Neural cell (in vitro differentiated cells): ENCODE data around the gene PRSS16. TPM values are rescaled to one million over a fixed set of nuclear protein-coding genes. Genes with fewer than 3 reads are reported as not detected.
A peak's percentile ranks its signal among the peaks of the same experiment; 100 is the strongest.

Source experiments
- H2AFZ ChIP-seq: fragments of 200-600, 300-800 bp; sonication (generic), shearing (Covaris generic); 2 replicates; pipeline ENCODE4 v1.6.0; 2014; ENCODE audit warnings: low read depth, mild to moderate bottlenecking, antibody characterized with exemption, low read length, moderate library complexity
- H3F3A ChIP-seq: fragments of 200-600 bp; shearing (Covaris generic); 2 replicates; pipeline ENCODE4 v1.6.1; 2016; ENCODE audit warnings: mild to moderate bottlenecking, moderate library complexity, mixed read lengths, antibody characterized with exemption, low read length; ENCODE audit not compliant: insufficient read depth, poor library complexity, severe bottlenecking
- H3K27ac ChIP-seq: fragments of 200-600, 300-800 bp; sonication (generic), shearing (Covaris generic); 2 replicates; pipeline ENCODE4 v1.5.1; 2014; ENCODE audit warnings: mild to moderate bottlenecking, low read length, moderate library complexity
- H3K27me3 ChIP-seq: fragments of 300-800, 200-600 bp; sonication (generic), shearing (Covaris generic); 2 replicates; pipeline ENCODE4 v1.6.0; 2014; ENCODE audit warnings: mild to moderate bottlenecking, low read depth, low read length, moderate library complexity; ENCODE audit not compliant: insufficient read depth
- H3K36me3 ChIP-seq: fragments of 300-800, 200-600 bp; sonication (generic), shearing (Covaris generic); 2 replicates; pipeline ENCODE4 v1.5.1; 2014; ENCODE audit warnings: mild to moderate bottlenecking, antibody characterized with exemption, low read length, moderate library complexity; ENCODE audit not compliant: insufficient read depth
- H3K4me2 ChIP-seq: fragments of 300-800, 200-600 bp; sonication (generic), shearing (Covaris generic); 2 replicates; pipeline ENCODE4 v1.6.0; 2014; ENCODE audit warnings: mild to moderate bottlenecking, low read length
- H3K4me3 ChIP-seq: fragments of 300-800, 200-600 bp; sonication (generic), shearing (Covaris generic); 2 replicates; pipeline ENCODE4 v1.5.1; 2014; ENCODE audit warnings: mild to moderate bottlenecking, low read length, moderate library complexity
- H3K79me2 ChIP-seq: fragments of 200-600 bp; shearing (Covaris generic); replicated peaks from 2 replicates; pipeline ENCODE4 v1.6.0; 2014; ENCODE audit warnings: mild to moderate bottlenecking, low read length, moderate library complexity; ENCODE audit not compliant: insufficient read depth
- H3K9ac ChIP-seq: fragments of 300-800, 200-600 bp; sonication (generic), shearing (Covaris generic); 2 replicates; pipeline ENCODE4 v1.6.1; 2016; ENCODE audit warnings: mild to moderate bottlenecking, low read length, mixed read lengths
- H3K9me2 ChIP-seq: fragments of 200-600 bp; shearing (Covaris generic); 2 replicates; pipeline ENCODE4 v1.6.1; 2016; ENCODE audit warnings: mild to moderate bottlenecking, low read length, mixed read lengths; ENCODE audit not compliant: insufficient read depth
- H3K9me3 ChIP-seq: fragments of 200-600, 300-800 bp; sonication (generic), shearing (Covaris generic); 2 replicates; pipeline ENCODE4 v1.6.1; 2016; ENCODE audit warnings: mild to moderate bottlenecking, mixed run types, low read length, moderate library complexity, mixed read lengths
- H4K20me1 ChIP-seq: fragments of 200-600 bp; shearing (Covaris generic); 2 replicates; pipeline ENCODE4 v1.6.1; 2016; ENCODE audit warnings: mild to moderate bottlenecking, mixed run types; ENCODE audit not compliant: insufficient read depth
- CTCF ChIP-seq: fragments of 450-650 bp; IDR thresholded peaks from 2 replicates; pipeline ENCODE4 v1.5.1; 2014; ENCODE audit warnings: antibody characterized with exemption, mild to moderate bottlenecking, moderate library complexity; ENCODE audit not compliant: poor library complexity, severe bottlenecking
- EP300 ChIP-seq: fragments of 450-650 bp; conservative IDR thresholded peaks from 2 replicates; pipeline ENCODE4 v1.6.1; 2014; ENCODE audit warnings: antibody characterized with exemption, mild to moderate bottlenecking, moderate library complexity; ENCODE audit not compliant: poor library complexity, severe bottlenecking
- EZH2 ChIP-seq: fragments of 200-600, 300-800 bp; shearing (Covaris generic), sonication (generic); IDR thresholded peaks from 2 replicates; pipeline ENCODE4 v1.6.1; 2014; ENCODE audit warnings: antibody characterized with exemption, low read length, borderline replicate concordance, mild to moderate bottlenecking; ENCODE audit not compliant: insufficient read depth, poor library complexity, severe bottlenecking
- MXI1 ChIP-seq: fragments of 450-650 bp; conservative IDR thresholded peaks from 2 replicates; pipeline ENCODE4 v1.6.1; 2014; ENCODE audit warnings: antibody characterized with exemption, mild to moderate bottlenecking; ENCODE audit not compliant: poor library complexity, severe bottlenecking
- POLR2AphosphoS5 ChIP-seq: IDR thresholded peaks from 2 replicates; pipeline ENCODE4 v1.6.1; 2012
- RAD21 ChIP-seq: fragments of 450-650 bp; conservative IDR thresholded peaks from 2 replicates; pipeline ENCODE4 v1.6.1; 2014; ENCODE audit warnings: antibody characterized with exemption, mild to moderate bottlenecking, moderate library complexity
- REST ChIP-seq: IDR thresholded peaks from 2 replicates; pipeline ENCODE4 v1.6.1; 2012; ENCODE audit warnings: borderline replicate concordance
- SMC3 ChIP-seq: fragments of 450-650 bp; conservative IDR thresholded peaks from 2 replicates; pipeline ENCODE4 v1.6.1; 2014; ENCODE audit warnings: antibody characterized with exemption, mild to moderate bottlenecking, moderate library complexity; ENCODE audit not compliant: poor library complexity
- TAF1 ChIP-seq: IDR thresholded peaks from 2 replicates; pipeline ENCODE4 v1.6.1; 2012; ENCODE audit warnings: low read depth
- polyA plus RNA-seq: library from polyadenylated mRNA; depleted of rRNA; stranded (reverse); fragments of >200 nt; gene quantifications from 2 replicates; pipeline ENCODE4 v1.2.3, GENCODE V29; 2014

PRSS16 gene
- polyA plus RNA-seq, 1 donor from 2014 or later = not detected

GRCh38 chr6:27295301-27296079, 48.0 kb downstream of the PRSS16 start:
- Histone ChIP-seq H2AFZ (no peak overlapping the region), H3K9ac (no peak overlapping the region)

GRCh38 chr6:27296106-27296783, 48.7 kb downstream of the PRSS16 start:
- no peak overlapping the region for H3K4me2 ChIP-seq
- no peak overlapping the region for H3K9ac ChIP-seq
- no peaks in the 10 kb centered on the region for H4K20me1 ChIP-seq
- no peaks in the 10 kb centered on the region for H3K79me2 ChIP-seq
- H3K27me3 ChIP-seq = peaks cover 93% of the 10 kb centered on the region
- H3F3A ChIP-seq = no peaks in the 10 kb centered on the region
- H3K36me3 ChIP-seq = no peaks in the 10 kb centered on the region
- no peaks in the 10 kb centered on the region for H3K9me2 ChIP-seq
- peak overlapping the region; percentile 45 for H3K4me3 ChIP-seq
- TF ChIP-seq RAD21 (no peak), CTCF (no peak), MXI1 (no peak), POLR2AphosphoS5 (peak; percentile 38), TAF1 (no peak), SMC3 (no peak), REST (no peak), EZH2 (peak; percentile 5), EP300 (no peak)
- H3K27ac ChIP-seq = no peak overlapping the region
- no peak overlapping the region for H2AFZ ChIP-seq
- H3K9me3 ChIP-seq = peaks cover 21% of the 10 kb centered on the region

More at GRCh38 chr6:27295301-27296079, 48.0 kb downstream of the PRSS16 start:
- Histone ChIP-seq H3K4me3 (peak overlapping the region; percentile 45), H3K27me3 (peaks cover 98% of the 10 kb centered on the region), H3K27ac (no peak overlapping the region), H3K36me3 (no peaks in the 10 kb centered on the region), H3K9me3 (peaks cover 25% of the 10 kb centered on the region), H3K4me2 (no peak overlapping the region), H3K79me2 (no peaks in the 10 kb centered on the region), H3K9me2 (no peaks in the 10 kb centered on the region), H3F3A (no peaks in the 10 kb centered on the region), H4K20me1 (no peaks in the 10 kb centered on the region)
- TF ChIP-seq SMC3 (no peak), EZH2 (peak; percentile 11)
